H1 (cell line): ENCODE measurements around the gene TMX2. TPM values are rescaled to one million over a fixed set of nuclear protein-coding genes. Genes with fewer than 3 reads are reported as not detected.
A peak's percentile ranks its signal among the peaks of the same experiment; 100 is the strongest.

Experiments
- CTCF ChIA-PET: fragments of 300-600 bp; sonication (Branson Sonifier 250); formaldehyde crosslinking; loops from one replicate; lab custom pipeline; 2021; ENCODE audit not compliant: partially characterized antibody; lab: Charles Lee
- POLR2A ChIA-PET: fragments of 300-600 bp; sonication (Branson Sonifier 250); formaldehyde crosslinking; loops from one replicate; lab custom pipeline; 2021; ENCODE audit warnings: inconsistent platforms; ENCODE audit not compliant: partially characterized antibody; lab: Charles Lee
- DNase-seq, 2 experiments: peaks; one replicate each; pipeline versions ENCODE4 v3.0.0 to v3.0.0-alpha.2; 2010 to 2022; ENCODE audit warnings: low spot score in 2 of 2, low read depth in 1 of 2, mixed read lengths in 1 of 2
- FAIRE-seq: peaks from 2 replicates; lab custom pipeline; 2011; peaks lifted over from hg19 to GRCh38; lab: Jason Lieb, UNC
- H2AFZ ChIP-seq: 2 replicates; pipeline ENCODE4 v1.8.1; 2012; ENCODE audit warnings: low read length, inconsistent platforms
- H2AK5ac ChIP-seq: 2 replicates; pipeline ENCODE4 v1.6.1; 2013; ENCODE audit warnings: low read depth, low read length
- H2BK120ac ChIP-seq: replicated peaks from 2 replicates; pipeline ENCODE3; 2013; ENCODE audit warnings: low read depth, low read length, inconsistent platforms
- H2BK12ac ChIP-seq: 2 replicates; pipeline ENCODE4 v1.6.1; 2013; ENCODE audit warnings: low read depth, low read length
- H2BK15ac ChIP-seq: 2 replicates; pipeline ENCODE4 v1.6.1; 2013; ENCODE audit warnings: low read length
- H2BK20ac ChIP-seq: 2 replicates; pipeline ENCODE4 v1.6.1; 2013; ENCODE audit warnings: low read length
- H2BK5ac ChIP-seq: 2 replicates; pipeline ENCODE4 v1.6.1; 2013; ENCODE audit warnings: low read depth, low read length
- H3K14ac ChIP-seq: 2 replicates; pipeline ENCODE4 v1.6.1; 2013; ENCODE audit warnings: inconsistent platforms; ENCODE audit not compliant: insufficient read length
- H3K18ac ChIP-seq: 2 replicates; pipeline ENCODE4 v1.6.1; 2013; ENCODE audit warnings: low read length; ENCODE audit errors: extremely low read depth
- H3K23ac ChIP-seq: 2 replicates; pipeline ENCODE4 v1.6.1; 2013; ENCODE audit warnings: inconsistent platforms; ENCODE audit not compliant: insufficient read length
- H3K23me2 ChIP-seq: 2 replicates; pipeline ENCODE4 v1.6.1; 2013; ENCODE audit warnings: low read depth, low read length
- H3K27ac ChIP-seq: 2 replicates; pipeline ENCODE4 v1.6.1; 2011; ENCODE audit warnings: low read depth, low read length, inconsistent platforms
- H3K27me3 ChIP-seq, 4 experiments: replicated peaks in 1 of 4; 1 replicate in 1 of 4; 2 replicates in 3 of 4; pipeline versions ENCODE4 v1.6.1 to v1.8.1; 2011 to 2013; ENCODE audit warnings: low read length in 3 of 4, mild to moderate bottlenecking in 3 of 4, inconsistent platforms in 2 of 4, mixed read lengths in 2 of 4, moderate library complexity in 1 of 4; ENCODE audit not compliant: control insufficient read depth in 3 of 4, insufficient read depth in 3 of 4; ENCODE audit errors: extremely low read depth in 1 of 4
- H3K36me3 ChIP-seq, 4 experiments: 2 replicates each; pipeline versions ENCODE4 v1.6.1 to v1.8.1; 2011 to 2013; ENCODE audit warnings: mild to moderate bottlenecking in 4 of 4, low read length in 3 of 4, moderate library complexity in 2 of 4, control low read depth in 1 of 4, inconsistent platforms in 1 of 4; ENCODE audit not compliant: insufficient read depth in 4 of 4, control insufficient read depth in 2 of 4
- H3K4ac ChIP-seq: replicated peaks from 2 replicates; pipeline ENCODE3; 2013; ENCODE audit warnings: low read length, low read depth, mixed read lengths, inconsistent platforms; ENCODE audit not compliant: insufficient read length
- H3K4me1 ChIP-seq, 4 experiments: replicated peaks in 1 of 4; 1 replicate in 1 of 4; 2 replicates in 3 of 4; pipeline versions ENCODE4 v1.6.1 to v1.8.1; 2011 to 2013; ENCODE audit warnings: low read length in 3 of 4, inconsistent platforms in 2 of 4, mixed read lengths in 1 of 4; ENCODE audit not compliant: insufficient read depth in 4 of 4, control insufficient read depth in 3 of 4
- H3K4me2 ChIP-seq, 2 experiments: 2 replicates each; pipeline versions ENCODE4 v1.6.1 to v1.8.1; 2011 to 2013; ENCODE audit warnings: low read depth in 2 of 2, low read length in 2 of 2, control low read depth in 1 of 2, inconsistent platforms in 1 of 2, mild to moderate bottlenecking in 1 of 2; ENCODE audit not compliant: insufficient read depth in 1 of 2
- H3K4me3 ChIP-seq, 4 experiments: fragments of 200-600, 300-600 bp in 1 of 4; sonication (generic), shearing (Covaris generic), sonication (Bioruptor Twin) in 1 of 4; 2 replicates each; pipeline versions ENCODE4 v1.5.1 to v1.8.1; 2011 to 2016; ENCODE audit warnings: low read length in 4 of 4, low read depth in 3 of 4, control low read depth in 2 of 4, inconsistent platforms in 2 of 4, mild to moderate bottlenecking in 2 of 4, mixed read lengths in 1 of 4, moderate library complexity in 1 of 4; ENCODE audit not compliant: insufficient read depth in 2 of 4; ENCODE audit errors: extremely low read depth in 1 of 4
- H3K56ac ChIP-seq: replicated peaks from 2 replicates; pipeline ENCODE3; 2013; ENCODE audit warnings: low read depth, mild to moderate bottlenecking, mixed read lengths, low read length, inconsistent platforms; ENCODE audit not compliant: insufficient read length
- H3K79me1 ChIP-seq: 2 replicates; pipeline ENCODE4 v1.6.1; 2013; ENCODE audit warnings: low read depth, low read length, control low read depth
- H3K79me2 ChIP-seq, 2 experiments: 2 replicates each; pipeline versions ENCODE4 v1.6.1 to v1.8.1; 2012 to 2013; ENCODE audit warnings: low read length in 2 of 2, mild to moderate bottlenecking in 2 of 2, inconsistent platforms in 1 of 2; ENCODE audit not compliant: insufficient read depth in 2 of 2, control insufficient read depth in 1 of 2
- H3K9ac ChIP-seq, 4 experiments: replicated peaks in 1 of 4; 1 replicate in 1 of 4; 2 replicates in 3 of 4; pipeline versions ENCODE4 v1.6.1 to v1.8.1; 2011 to 2013; ENCODE audit warnings: low read depth in 3 of 4, low read length in 3 of 4, control low read depth in 2 of 4, mild to moderate bottlenecking in 2 of 4, moderate library complexity in 2 of 4, inconsistent platforms in 1 of 4; ENCODE audit errors: extremely low read depth in 1 of 4
- H3K9me3 ChIP-seq, 2 experiments: 2 replicates each; pipeline versions ENCODE4 v1.6.1 to v1.8.1; 2012 to 2013; ENCODE audit warnings: mild to moderate bottlenecking in 2 of 2, moderate library complexity in 2 of 2, control low read depth in 1 of 2, inconsistent platforms in 1 of 2, low read depth in 1 of 2, low read length in 1 of 2, mixed read lengths in 1 of 2; ENCODE audit not compliant: insufficient read depth in 2 of 2
- H4K20me1 ChIP-seq, 2 experiments: replicated peaks in 1 of 2; 2 replicates each; pipeline versions ENCODE3 to v1.8.1; 2011 to 2013; ENCODE audit warnings: inconsistent platforms in 2 of 2, low read length in 2 of 2, mild to moderate bottlenecking in 1 of 2; ENCODE audit not compliant: insufficient read depth in 2 of 2, control insufficient read depth in 1 of 2
- H4K5ac ChIP-seq: 2 replicates; pipeline ENCODE4 v1.6.1; 2013; ENCODE audit warnings: low read length, low read depth, mixed read lengths, inconsistent platforms; ENCODE audit not compliant: insufficient read length
- H4K8ac ChIP-seq: 2 replicates; pipeline ENCODE4 v1.8.0; 2013; ENCODE audit warnings: mild to moderate bottlenecking, moderate library complexity, low read length, inconsistent platforms; ENCODE audit not compliant: insufficient read depth; ENCODE audit errors: extremely low read depth
- H4K91ac ChIP-seq: replicated peaks from 2 replicates; pipeline ENCODE3; 2013; ENCODE audit warnings: low read length, mixed read lengths, inconsistent platforms; ENCODE audit not compliant: insufficient read length
- BCL11A ChIP-seq, 2 experiments: IDR thresholded peaks; one replicate each; pipeline ENCODE4 v1.6.1; 2011; ENCODE audit warnings: low read depth in 2 of 2, low read length in 2 of 2, mild to moderate bottlenecking in 2 of 2
- CEBPB ChIP-seq: IDR thresholded peaks from 2 replicates; pipeline ENCODE4 v1.6.1; 2012; ENCODE audit warnings: low read depth, low read length
- CTCF ChIP-seq, 3 experiments: IDR thresholded peaks; 1 replicate in 2 of 3; 2 replicates in 1 of 3; pipeline versions ENCODE4 v1.5.1 to v1.6.1; 2011; ENCODE audit warnings: low read length in 3 of 3, mild to moderate bottlenecking in 3 of 3, inconsistent platforms in 2 of 3, low read depth in 1 of 3, moderate library complexity in 1 of 3; ENCODE audit not compliant: insufficient read depth in 1 of 3; ENCODE audit errors: control extremely low read depth in 1 of 3
- EGR1 ChIP-seq: IDR thresholded peaks from 2 replicates; pipeline ENCODE4 v1.6.1; 2011; ENCODE audit warnings: low read depth, low read length, borderline replicate concordance
- JUND ChIP-seq: IDR thresholded peaks from 2 replicates; pipeline ENCODE4 v1.6.1; 2011; ENCODE audit warnings: mild to moderate bottlenecking, improper control_type of control experiment, low read length
- KDM1A ChIP-seq: fragments of 200-600, 300-600 bp; sonication (generic); IDR thresholded peaks from 2 replicates; pipeline ENCODE4 v1.7.1; 2016; ENCODE audit warnings: mild to moderate bottlenecking, low read length, borderline replicate concordance
- KDM4A ChIP-seq: IDR thresholded peaks from one replicate; pipeline ENCODE4 v1.7.1; 2012; ENCODE audit warnings: low read depth, mild to moderate bottlenecking, moderate library complexity, low read length, inconsistent platforms; ENCODE audit not compliant: severe bottlenecking
- POLR2A ChIP-seq, 2 experiments: IDR thresholded peaks; 1 replicate in 1 of 2; 2 replicates in 1 of 2; pipeline ENCODE4 v1.6.1; 2011; ENCODE audit warnings: low read depth in 2 of 2, low read length in 2 of 2, mild to moderate bottlenecking in 2 of 2; ENCODE audit errors: control extremely low read depth in 1 of 2
- POU5F1 ChIP-seq: IDR thresholded peaks from 2 replicates; pipeline ENCODE4 v1.6.1; 2011; ENCODE audit warnings: low read depth, mild to moderate bottlenecking, low read length, moderate library complexity
- SIN3A ChIP-seq, 2 experiments: IDR thresholded peaks in 1 of 2; conservative IDR thresholded peaks in 1 of 2; 2 replicates each; pipeline ENCODE4 v1.6.1; 2011 to 2012; ENCODE audit warnings: low read length in 2 of 2, improper control_type of control experiment in 1 of 2, low read depth in 1 of 2, mild to moderate bottlenecking in 1 of 2
- SP1 ChIP-seq: IDR thresholded peaks from 2 replicates; pipeline ENCODE4 v1.6.1; 2011; ENCODE audit warnings: low read depth, low read length
- WGBS, 2 experiments: shearing (Covaris generic) in 1 of 2; methylation state at CpG; one replicate each; pipeline versions ENCODE4 v1.1.6 to v1.1.7; 2013 to 2015; ENCODE audit warnings: low lambda C conversion rate in 2 of 2, mixed read lengths in 2 of 2, inconsistent platforms in 1 of 2, low coverage in 1 of 2, missing lambda C conversion rate in 1 of 2; ENCODE audit not compliant: insufficient replicate concordance in 2 of 2, insufficient coverage in 1 of 2, insufficient read length in 1 of 2; ENCODE audit errors: extremely low coverage in 1 of 2, missing lambda C conversion rate in 1 of 2; 5-methylcytosine and 5-hydroxymethylcytosine counted together
- polyA plus RNA-seq, 7 experiments: library from polyadenylated mRNA; depleted of rRNA in 3 of 7; stranded (reverse) in 5 of 7; unstranded in 2 of 7; fragments of >200 nt in 5 of 7; fragments of 200-250 nt in 2 of 7; gene quantifications; 1 replicate in 5 of 7; 2 replicates in 1 of 7; 4 replicates in 1 of 7; pipeline versions ENCODE4 v1.2.1 to v1.2.3, GENCODE V29; 2011 to 2013; ENCODE audit warnings: missing spikeins in 2 of 7, mixed read lengths in 2 of 7
- total RNA-seq: library from RNA; stranded (reverse); fragmentation: NEBNext Ultra II Directional; extraction: Animal tissue kit (Norgen Biotek cat#: 25700); gene quantifications from 2 replicates; pipeline ENCODE4 v1.2.1, GENCODE V29; 2021

TMX2 gene
- total and polyA plus RNA-seq, 2 of the 8 experiments (the other 6 are each of a cell fraction or from before 2014, with no cell fraction given) = 70.4 to 100.0 TPM

- H3K36me3 ChIP-seq = peaks cover 3 to 25% (median 19%) of the 10 kb centered on the region in 4 experiments; a peak in 6 of 8 replicates
- no peak overlapping the region for H3K4me3 ChIP-seq
- H3K27me3 ChIP-seq = no peaks in the 10 kb centered on the region
- no peak overlapping the region for H4K5ac ChIP-seq
- H2AFZ ChIP-seq = no peak overlapping the region
- H3K4me2 ChIP-seq = no peak overlapping the region
- H3K9me3 ChIP-seq = no peaks in the 10 kb centered on the region
- ChIA-PET CTCF (interaction anchor here (0.6 to 3.2 kb wide), 15 partner anchors 10 to 849 kb away, joined by 3 to 8 read pairs (median 3); no protein-coding TSS in a partner anchor), POLR2A (interaction anchor here (0.6 to 1.5 kb wide), 9 partner anchors 9 to 88 kb away, joined by 3 to 8 read pairs (median 3); partner anchors contain the start of genes BTBD18, SELENOH and YPEL4)
- H3K79me1 ChIP-seq = peaks cover 4% of the 10 kb centered on the region; the same call in 1 of the 2 replicates
- DNase-seq (no peak), FAIRE-seq (no peak)
- no peak overlapping the region for H3K27ac ChIP-seq
- H2BK15ac ChIP-seq = no peak overlapping the region
- no peak overlapping the region for H4K8ac ChIP-seq
- H3K4me1 ChIP-seq = no peaks in the 10 kb centered on the region; a peak in 1 of 7 replicates
- no peak overlapping the region for H3K23ac ChIP-seq
- H3K14ac ChIP-seq = no peak overlapping the region
- no peak overlapping the region for H2BK12ac ChIP-seq
- peaks cover 0 to 17% of the 10 kb centered on the region in 2 experiments; a peak in 3 of 4 replicates for H3K79me2 ChIP-seq
- H2BK20ac ChIP-seq = no peak overlapping the region
- H3K56ac ChIP-seq = no peak overlapping the region
- H2BK120ac ChIP-seq = no peak overlapping the region
- peaks cover 2% of the 10 kb centered on the region for H3K23me2 ChIP-seq
- H3K18ac ChIP-seq = no peak overlapping the region
- no peak overlapping the region for H2AK5ac ChIP-seq
- no peak overlapping the region for H4K91ac ChIP-seq
- no peak overlapping the region for H3K4ac ChIP-seq
- no peak overlapping the region for H2BK5ac ChIP-seq
- H4K20me1 ChIP-seq = peaks cover 2 to 3% of the 10 kb centered on the region in 2 experiments
- 89% methylated on average over 4 of the region's 4 CpGs; no CpG with 5 or more reads in 1 of the 2 experiments for WGBS, 2 experiments
- no peak overlapping the region for H3K9ac ChIP-seq
- TF ChIP-seq JUND = no peak
- no peak for TF ChIP-seq KDM1A
- no peak for TF ChIP-seq BCL11A (IDR thresholded peaks at IDR 0.05; ENCODE audit: low read depth in 2 of 2, low read length in 2 of 2)
- TF ChIP-seq POU5F1 = no peak
- TF ChIP-seq SIN3A (conservative IDR thresholded peaks at IDR 0.05 in 1 of 2, IDR thresholded peaks at IDR 0.05 in 1 of 2; ENCODE audit: low read depth in 1 of 2, low read length in 2 of 2) = no peak
- TF ChIP-seq CTCF (IDR thresholded peaks at IDR 0.05; ENCODE audit: control extremely low read depth in 1 of 3, insufficient read depth in 1 of 3, low read depth in 1 of 3, low read length in 3 of 3) = peak in 1 of 3 experiments; percentile 26; a peak in 2 of 4 replicates
- 0 out of 2 replicates have a peak, but pooled peaks have one; percentile 2 for TF ChIP-seq CEBPB
- TF ChIP-seq KDM4A = no peak
- no peak for TF ChIP-seq EGR1
- TF ChIP-seq POLR2A (IDR thresholded peaks at IDR 0.05; ENCODE audit: control extremely low read depth in 1 of 2, low read depth in 2 of 2, low read length in 2 of 2) = no peak
- no peak for TF ChIP-seq SP1
Observed at GRCh38 chr11:57662893-57663292, 49.5 kb upstream of the TMX2 start.
